ENCODE results near the gene WDFY3. TPM values are rescaled to one million over a fixed set of nuclear protein-coding genes. Genes with fewer than 3 reads are reported as not detected.

The WDFY3 gene
- total and polyA plus RNA-seq, 2 of the 4 experiments (the other 2 are of a cell fraction): 12.5 to 58.1 TPM

DNA sequence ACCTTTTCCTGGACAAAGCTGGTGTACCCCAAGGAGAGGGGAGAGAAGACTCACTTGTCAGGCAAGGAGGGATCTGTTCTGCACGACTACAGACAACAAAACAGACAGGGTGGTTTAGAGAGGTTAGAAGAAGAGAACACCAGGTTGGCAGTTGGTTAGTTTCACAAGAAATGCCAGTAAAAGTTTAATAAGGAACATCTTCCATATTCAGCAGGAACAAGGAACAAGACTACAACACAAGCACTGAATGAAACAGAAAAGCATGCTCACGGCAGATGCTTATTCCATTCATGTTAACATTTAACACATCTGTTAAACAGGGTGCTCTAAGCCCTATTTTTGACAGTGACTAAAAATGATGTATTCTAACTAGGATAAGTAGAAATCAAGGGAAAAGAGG, 158.2 kb downstream of the WDFY3 start:
- Histone ChIP-seq H3K4me1 (ENCODE audit: control insufficient read depth, insufficient read depth, low read length) (no peaks in the 10 kb centered on the region; the same call in 1 of the 2 replicates), H2BK20ac (ENCODE audit: low read depth, low read length) (no peak overlapping the region), H3K9ac (ENCODE audit: low read depth, low read length) (no peak overlapping the region), H2AK9ac (replicated peaks; ENCODE audit: low read depth, low read length, poor library complexity) (no peak overlapping the region), H4K91ac (ENCODE audit: insufficient read depth, low read depth, low read length) (no peak overlapping the region), H3K27me3 (ENCODE audit: control insufficient read depth, insufficient read depth, low read length) (no peaks in the 10 kb centered on the region), H3K56ac (ENCODE audit: extremely low read depth, insufficient read depth, low read length) (no peak overlapping the region), H2AFZ (replicated peaks; ENCODE audit: low read length, poor library complexity) (no peak overlapping the region), H3K4ac (ENCODE audit: low read depth, low read length) (no peak overlapping the region), H4K20me1 (ENCODE audit: insufficient read depth, low read length) (no peaks in the 10 kb centered on the region), H3K18ac (ENCODE audit: low read depth, low read length) (no peak overlapping the region), H3K36me3 (ENCODE audit: control insufficient read depth, insufficient read depth, low read length) (peaks cover 4% of the 10 kb centered on the region), H3K4me2 (ENCODE audit: low read depth, low read length) (no peak overlapping the region), H3K23ac (ENCODE audit: low read depth, low read length) (peak overlapping the region; percentile 24; the same call in 1 of the 2 replicates), H3K14ac (replicated peaks; ENCODE audit: low read depth, low read length) (no peak overlapping the region), H2AK5ac (ENCODE audit: low read depth, low read length) (no peak overlapping the region), H3K27ac (ENCODE audit: insufficient read depth, low read length) (no peak overlapping the region), H2BK120ac (ENCODE audit: low read depth, low read length) (no peak overlapping the region), H4K5ac (ENCODE audit: low read depth, low read length) (no peak overlapping the region), H3K79me1 (ENCODE audit: low read depth in 1 of 2, low read length in 2 of 2) (peaks cover 2 to 7% of the 10 kb centered on the region in 2 experiments; a peak in 3 of 4 replicates), H3K4me3 (ENCODE audit: insufficient read depth, low read depth, low read length) (no peak overlapping the region), H4K8ac (ENCODE audit: low read depth in 2 of 2, low read length in 2 of 2) (no peak overlapping the region), H2BK5ac (ENCODE audit: low read depth, low read length, poor library complexity, severe bottlenecking) (no peak overlapping the region), H2BK15ac (ENCODE audit: low read depth, low read length) (no peak overlapping the region), H3K9me1 (ENCODE audit: insufficient read depth, low read length) (no peaks in the 10 kb centered on the region), H3K9me3 (ENCODE audit: control insufficient read depth, insufficient read depth, low read length) (no peaks in the 10 kb centered on the region)
- no peak for ATAC-seq (ENCODE audit: low read depth)
- dilution Hi-C loops (cut with HindIII; ENCODE audit: low sequenced_read_pairs, unreplicated experiment) (no loop called here), intact Hi-C loops (cut with micrococcal nuclease) (loop anchor here (5.0 kb wide), 1 partner anchor 159 kb away; the partner anchor contains the start of gene WDFY3), in situ Hi-C loops (cut with MboI; ENCODE audit: low sequenced_read_pairs) (no loop called here)
- POLR2A ChIA-PET (ENCODE audit: unreplicated experiment): no interaction called here
- TF ChIP-seq RFX5 (IDR thresholded peaks at IDR 0.05; ENCODE audit: low read depth, low read length): no peak
- no peak for TF ChIP-seq MXI1 (IDR thresholded peaks at IDR 0.05; ENCODE audit: borderline replicate concordance, low read depth, low read length)
- TF ChIP-seq, protein P1, sequence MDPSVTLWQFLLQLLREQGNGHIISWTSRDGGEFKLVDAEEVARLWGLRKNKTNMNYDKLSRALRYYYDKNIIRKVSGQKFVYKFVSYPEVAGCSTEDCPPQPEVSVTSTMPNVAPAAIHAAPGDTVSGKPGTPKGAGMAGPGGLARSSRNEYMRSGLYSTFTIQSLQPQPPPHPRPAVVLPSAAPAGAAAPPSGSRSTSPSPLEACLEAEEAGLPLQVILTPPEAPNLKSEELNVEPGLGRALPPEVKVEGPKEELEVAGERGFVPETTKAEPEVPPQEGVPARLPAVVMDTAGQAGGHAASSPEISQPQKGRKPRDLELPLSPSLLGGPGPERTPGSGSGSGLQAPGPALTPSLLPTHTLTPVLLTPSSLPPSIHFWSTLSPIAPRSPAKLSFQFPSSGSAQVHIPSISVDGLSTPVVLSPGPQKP (IDR thresholded peaks at IDR 0.05; ENCODE audit: borderline replicate concordance, low read depth, low read length): no peak
- TF ChIP-seq, protein P2, sequence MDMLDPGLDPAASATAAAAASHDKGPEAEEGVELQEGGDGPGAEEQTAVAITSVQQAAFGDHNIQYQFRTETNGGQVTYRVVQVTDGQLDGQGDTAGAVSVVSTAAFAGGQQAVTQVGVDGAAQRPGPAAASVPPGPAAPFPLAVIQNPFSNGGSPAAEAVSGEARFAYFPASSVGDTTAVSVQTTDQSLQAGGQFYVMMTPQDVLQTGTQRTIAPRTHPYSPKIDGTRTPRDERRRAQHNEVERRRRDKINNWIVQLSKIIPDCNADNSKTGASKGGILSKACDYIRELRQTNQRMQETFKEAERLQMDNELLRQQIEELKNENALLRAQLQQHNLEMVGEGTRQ (IDR thresholded peaks at IDR 0.05; ENCODE audit: low read depth, low read length): no peak
- no peak for TF ChIP-seq RCOR1 (IDR thresholded peaks at IDR 0.05; ENCODE audit: insufficient replicate concordance, low read length)
- no peak for TF ChIP-seq FOS (IDR thresholded peaks at IDR 0.05; ENCODE audit: low read depth, low read length)
- no peak for TF ChIP-seq POLR2A (IDR thresholded peaks at IDR 0.05; ENCODE audit: low read depth, low read length)
- TF ChIP-seq CEBPB (IDR thresholded peaks at IDR 0.05; ENCODE audit: low read depth, low read length): no peak
- TF ChIP-seq NFE2L2 (IDR thresholded peaks at IDR 0.05; ENCODE audit: low read depth, low read length): no peak
- TF ChIP-seq MAZ (IDR thresholded peaks at IDR 0.05; ENCODE audit: borderline replicate concordance, low read depth, low read length): no peak
- TF ChIP-seq SMC3 (IDR thresholded peaks at IDR 0.05; ENCODE audit: low read depth, low read length): no peak
- CTCF ChIA-PET: interaction anchor here (0.9 kb wide), 1 partner anchor 158 kb away, joined by 3 read pairs; no protein-coding TSS in a partner anchor
- WGBS, 2 experiments (ENCODE audit: extremely low coverage in 2 of 2, insufficient read length in 1 of 2): no CpG with 5 or more reads among the region's 2 CpGs
- no peak for DNase-seq
- no TSS peak for BruUV-seq (replicated peaks)
